Tibial nerve (tissue), 3 donors: ENCODE data around the gene NLN.

Source experiments
- CTCF ChIP-seq, 5 experiments: fragments of 200-600 bp in 3 of 5; fragments of 450-650 bp in 2 of 5; sonication (generic) in 3 of 5; IDR thresholded peaks; one replicate each; pipeline ENCODE4 v1.5.1; 2016 to 2019; ENCODE audit warnings: antibody characterized with exemption in 5 of 5, mild to moderate bottlenecking in 3 of 5, moderate library complexity in 2 of 5
- POLR2A ChIP-seq, 2 donors: fragments of 450-650 bp; IDR thresholded peaks; one replicate each; pipeline ENCODE4 v1.6.1; 2017; ENCODE audit warnings: antibody characterized with exemption in 2 of 2, mild to moderate bottlenecking in 2 of 2, moderate library complexity in 2 of 2

DNA sequence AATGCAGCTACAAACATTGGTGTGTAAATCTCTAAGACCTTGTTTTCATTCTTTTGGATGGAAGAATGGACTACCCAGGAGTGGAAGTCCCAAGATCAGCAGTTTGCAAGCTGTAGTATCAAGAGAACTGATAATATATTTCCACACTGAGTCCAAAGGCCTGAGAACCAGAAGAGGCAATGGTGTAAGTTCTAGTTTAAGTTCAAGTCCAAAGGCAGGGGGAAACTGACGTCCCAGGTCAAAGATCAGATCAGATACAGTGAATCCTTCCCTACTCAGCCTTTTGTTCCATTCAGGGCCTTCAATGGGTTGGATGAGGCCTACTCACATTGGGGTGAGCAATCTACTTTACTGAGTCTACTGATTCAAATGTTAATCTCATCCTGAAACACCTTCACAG is 124.1 kb downstream of the NLN start:
- no peak for TF ChIP-seq CTCF (IDR thresholded peaks at IDR 0.05)
- TF ChIP-seq POLR2A (IDR thresholded peaks at IDR 0.05) = no peak
